22Rv1 (cell line): ENCODE results near the gene SLC22A5.

ENCODE experiments used
- CTCF ChIP-seq: fragments of 450-650 bp; IDR thresholded peaks from 2 replicates; pipeline ENCODE4 v1.5.1; 2017; ENCODE audit warnings: mild to moderate bottlenecking
- ZFX ChIP-seq: fragments of 450-650 bp; IDR thresholded peaks from 2 replicates; pipeline ENCODE4 v1.6.1; 2017; ENCODE audit warnings: antibody characterized with exemption, borderline replicate concordance

- TF ChIP-seq CTCF (no peak), ZFX (no peak)
Measured at GRCh38 chr5:132392411-132392810, 22.9 kb downstream of the SLC22A5 start.
